GM19372 (cell line): Measurements from ENCODE around the gene TLR4.

Source experiments
- ATAC-seq: cut with Tn5 transposase; IDR thresholded peaks from one replicate; pipeline ENCODE4 v1.9.1; 2021; ENCODE audit warnings: mild to moderate bottlenecking, low read depth, moderate library complexity; ENCODE audit not compliant: unreplicated experiment

Gene TLR4

DNA sequence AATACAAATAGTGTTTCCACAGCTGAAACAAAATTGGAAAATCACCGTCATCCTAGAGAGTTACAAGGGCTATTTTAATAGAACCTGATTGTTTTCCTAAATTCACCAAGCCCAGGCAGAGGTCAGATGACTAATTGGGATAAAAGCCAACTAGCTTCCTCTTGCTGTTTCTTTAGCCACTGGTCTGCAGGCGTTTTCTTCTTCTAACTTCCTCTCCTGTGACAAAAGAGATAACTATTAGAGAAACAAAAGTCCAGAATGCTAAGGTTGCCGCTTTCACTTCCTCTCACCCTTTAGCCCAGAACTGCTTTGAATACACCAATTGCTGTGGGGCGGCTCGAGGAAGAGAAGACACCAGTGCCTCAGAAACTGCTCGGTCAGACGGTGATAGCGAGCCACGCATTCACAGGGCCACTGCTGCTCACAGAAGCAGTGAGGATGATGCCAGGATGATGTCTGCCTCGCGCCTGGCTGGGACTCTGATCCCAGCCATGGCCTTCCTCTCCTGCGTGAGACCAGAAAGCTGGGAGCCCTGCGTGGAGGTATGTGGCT lies at the start of gene TLR4:
Gene TLR4 (plus strand): TSS at position 380 of the 552 bp plus-strand sequence. CDS start 70 bp downstream, at position 450.
- peak; percentile 100 for ATAC-seq

DNA sequence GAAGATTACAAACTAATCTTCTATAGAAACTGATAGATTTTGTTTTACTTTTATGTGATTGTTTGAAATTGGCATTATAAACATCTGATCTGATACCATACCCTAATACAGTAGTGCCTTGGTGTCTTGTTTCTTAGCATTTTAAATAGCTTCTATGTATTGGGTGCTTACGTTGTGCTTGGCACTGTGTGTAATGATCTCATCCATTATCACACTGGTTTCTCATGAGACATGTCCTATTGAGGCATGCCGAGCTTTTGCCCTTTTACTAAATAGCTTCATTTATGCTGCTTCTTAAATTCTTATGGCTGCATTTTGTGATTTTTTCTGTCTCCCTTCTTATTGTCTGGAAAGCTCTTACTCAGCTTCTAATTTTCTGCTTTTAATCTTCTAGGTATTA lies 48.2 kb upstream of the TLR4 start:
- no peak for ATAC-seq

DNA sequence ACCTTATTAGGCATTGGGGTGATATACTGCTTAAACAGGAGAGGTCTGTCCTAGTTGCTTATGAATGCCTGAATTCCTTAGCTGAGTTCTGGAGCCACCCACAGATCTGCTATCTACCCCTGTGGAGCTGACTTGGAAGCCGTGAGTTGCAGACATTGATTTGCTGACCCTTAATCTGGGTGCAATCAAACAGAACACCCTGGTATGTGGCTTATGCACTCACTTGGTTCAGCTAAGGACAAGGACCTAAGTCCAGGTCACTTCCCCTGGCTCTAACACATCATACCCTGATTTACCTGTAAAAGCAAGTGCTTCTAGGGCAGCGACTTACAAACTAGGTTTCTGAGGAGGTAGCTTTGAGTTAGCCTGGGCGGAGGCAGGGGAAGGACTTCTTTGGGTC lies 41.6 kb upstream of the TLR4 start:
- no peak for ATAC-seq

DNA sequence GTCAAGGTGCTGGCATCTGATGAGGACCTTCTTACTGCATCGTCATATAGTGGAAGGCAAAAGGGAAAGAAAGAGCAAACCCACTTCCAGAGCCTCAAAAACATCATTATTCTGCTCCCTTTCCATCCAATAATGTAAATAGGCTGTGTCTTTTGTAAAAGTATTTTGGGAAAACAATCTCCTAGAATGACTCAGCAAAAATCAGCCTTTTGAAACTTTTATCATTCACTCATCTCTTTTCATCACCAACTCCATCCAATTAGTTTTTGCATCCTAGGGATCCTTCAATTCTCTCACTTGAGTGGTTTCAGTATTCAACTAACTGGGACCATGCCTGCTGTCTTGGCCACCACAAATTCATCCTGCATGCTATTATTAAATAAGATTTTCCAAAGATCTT lies 39.8 kb upstream of the TLR4 start:
- ATAC-seq = no peak

DNA sequence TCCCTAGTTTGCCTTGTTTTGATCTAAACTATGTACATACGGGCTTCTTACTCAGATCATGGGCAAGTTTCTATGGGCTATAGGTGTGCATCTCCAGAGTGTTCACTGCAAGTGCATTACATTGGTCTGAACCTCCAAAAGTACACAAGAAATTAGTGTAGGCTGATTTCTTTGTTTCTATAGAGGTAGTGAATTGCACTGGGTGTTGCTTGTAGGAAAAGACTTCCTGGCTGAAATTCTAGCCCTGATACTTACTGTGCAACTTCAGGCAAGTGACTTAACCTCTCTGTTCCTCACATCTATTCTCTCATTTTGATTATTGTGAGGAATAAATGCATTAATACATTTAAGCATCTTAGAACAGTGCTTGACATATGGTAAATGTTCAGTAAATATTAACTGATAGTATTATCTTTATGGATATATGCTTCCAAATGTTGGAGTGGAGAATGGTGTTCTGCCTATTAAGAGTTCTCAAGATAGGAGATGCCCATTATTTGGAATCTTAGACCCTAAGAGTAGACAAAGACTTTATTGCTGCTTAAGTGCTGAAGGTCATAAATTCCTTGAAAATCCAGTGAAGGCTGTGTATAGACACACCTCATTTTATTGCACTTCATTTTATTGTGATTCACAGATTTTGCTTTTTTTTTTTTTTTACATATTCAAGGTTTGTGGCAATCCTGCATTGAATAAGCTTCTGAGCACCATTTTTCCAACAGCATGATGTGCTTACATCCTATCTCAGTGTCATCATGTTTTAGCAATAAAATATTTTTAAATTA lies 38.4 kb upstream of the TLR4 start:
- no peak for ATAC-seq

DNA sequence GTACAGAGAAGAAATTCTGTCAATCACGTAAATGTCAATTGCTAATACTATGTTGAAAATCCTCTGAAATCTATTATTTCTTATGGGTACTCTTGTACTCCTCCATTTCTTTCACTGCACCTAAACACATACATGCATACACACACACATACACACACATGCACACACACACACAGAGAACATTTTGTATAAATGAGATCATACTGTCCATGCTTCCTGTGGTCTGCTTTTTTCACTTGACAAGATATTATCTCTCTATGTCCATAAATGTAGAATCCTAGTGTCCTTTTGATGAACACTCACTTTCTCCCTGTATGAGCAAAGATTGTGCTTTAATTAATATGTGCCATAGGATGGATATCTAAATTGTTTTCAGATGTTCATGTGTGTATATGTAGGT lies 32.7 kb upstream of the TLR4 start:
- no peak for ATAC-seq

DNA sequence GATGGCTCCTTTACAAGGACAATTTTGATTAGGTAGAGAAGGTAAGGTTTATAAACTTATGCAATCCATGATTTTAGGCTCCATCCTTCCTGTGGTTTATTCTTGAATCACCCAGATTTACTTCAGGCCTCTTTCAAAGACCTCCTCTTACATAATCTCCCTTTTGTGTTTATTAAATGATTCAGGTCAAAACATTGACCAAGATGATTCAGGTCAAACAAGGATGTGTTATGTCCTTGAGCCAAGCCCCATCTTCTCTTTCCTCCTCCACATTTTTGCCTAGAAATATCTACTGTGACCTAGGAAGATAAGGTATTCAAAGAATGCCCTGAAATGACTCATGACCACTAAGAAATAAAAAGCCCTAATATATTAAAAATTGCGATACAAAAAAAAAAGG lies 31.8 kb upstream of the TLR4 start:
- ATAC-seq = no peak

DNA sequence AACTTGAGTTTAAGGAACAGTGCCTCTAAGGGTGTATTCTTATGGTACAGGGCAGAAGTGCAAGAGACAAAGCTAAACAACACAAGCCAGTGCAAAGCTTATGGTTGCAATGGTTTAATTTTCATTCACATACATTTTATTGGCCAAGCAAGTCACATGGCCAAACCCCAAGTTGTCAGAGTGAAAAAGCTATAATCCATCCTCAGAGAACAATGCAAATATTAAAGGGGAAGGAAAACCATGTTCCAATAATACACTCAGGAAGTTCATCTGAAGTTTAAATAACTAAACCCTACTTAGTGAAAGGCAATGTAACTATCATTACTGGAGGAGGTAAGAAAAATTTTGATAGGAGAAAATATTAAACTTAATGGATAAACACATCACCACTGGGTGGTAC lies 26.6 kb upstream of the TLR4 start:
- no peak for ATAC-seq

DNA sequence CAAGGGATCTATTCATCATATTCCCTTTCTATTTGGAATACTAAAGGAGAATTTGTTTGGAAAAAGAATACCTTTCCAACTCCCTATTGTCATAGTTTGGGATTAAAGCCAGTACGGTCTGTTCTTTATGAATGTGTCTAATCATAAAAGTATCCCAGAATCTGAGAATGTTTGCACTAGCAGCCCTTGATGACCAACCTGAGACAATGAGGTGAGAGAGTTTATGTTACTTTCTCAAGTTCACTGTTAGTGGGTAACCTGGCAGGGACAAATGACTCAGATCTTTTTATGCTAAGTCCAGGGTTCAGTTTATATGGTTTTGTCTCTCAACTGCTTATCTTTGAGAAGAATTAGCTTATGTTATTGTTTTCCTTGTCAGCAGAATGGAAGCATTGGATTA lies 25.3 kb upstream of the TLR4 start:
- ATAC-seq = no peak

DNA sequence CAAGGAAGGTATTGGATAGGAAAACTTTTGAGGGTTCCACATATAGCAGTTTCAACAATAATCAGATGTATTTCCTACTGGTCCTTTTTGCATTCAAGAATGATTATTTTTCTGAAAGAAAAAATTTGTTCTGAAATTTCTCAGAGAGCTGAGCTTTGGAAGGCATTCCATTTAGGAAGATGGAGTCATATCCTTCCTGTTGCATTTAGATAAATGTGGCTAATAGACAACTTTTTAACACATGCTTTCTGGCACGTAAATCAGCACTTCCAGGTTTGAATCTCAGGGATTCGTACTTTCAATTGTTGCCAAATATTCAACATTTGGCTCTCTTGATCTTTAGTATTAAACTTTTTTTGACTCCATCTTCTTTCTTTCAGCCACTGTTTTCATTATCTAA lies 24.8 kb upstream of the TLR4 start:
- no peak for ATAC-seq

DNA sequence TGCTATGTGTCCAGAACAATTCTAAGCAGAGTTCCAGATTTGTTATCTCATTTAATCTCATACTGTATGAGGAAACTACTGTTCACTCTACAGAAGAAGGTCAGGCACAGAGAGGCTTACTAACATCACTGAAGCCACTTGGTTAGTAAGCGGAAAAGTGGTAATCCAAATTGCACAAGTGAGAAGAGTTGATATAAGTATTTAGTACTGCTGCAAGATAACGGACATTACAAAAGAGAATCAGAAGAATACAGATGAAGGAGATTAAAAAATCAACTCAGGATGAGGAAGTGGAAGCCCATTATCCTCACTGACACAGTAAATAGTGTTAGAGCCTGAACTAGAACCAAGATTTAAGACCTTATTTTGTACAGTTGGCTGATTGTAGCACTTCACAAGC lies 22.3 kb upstream of the TLR4 start:
- no peak for ATAC-seq

DNA sequence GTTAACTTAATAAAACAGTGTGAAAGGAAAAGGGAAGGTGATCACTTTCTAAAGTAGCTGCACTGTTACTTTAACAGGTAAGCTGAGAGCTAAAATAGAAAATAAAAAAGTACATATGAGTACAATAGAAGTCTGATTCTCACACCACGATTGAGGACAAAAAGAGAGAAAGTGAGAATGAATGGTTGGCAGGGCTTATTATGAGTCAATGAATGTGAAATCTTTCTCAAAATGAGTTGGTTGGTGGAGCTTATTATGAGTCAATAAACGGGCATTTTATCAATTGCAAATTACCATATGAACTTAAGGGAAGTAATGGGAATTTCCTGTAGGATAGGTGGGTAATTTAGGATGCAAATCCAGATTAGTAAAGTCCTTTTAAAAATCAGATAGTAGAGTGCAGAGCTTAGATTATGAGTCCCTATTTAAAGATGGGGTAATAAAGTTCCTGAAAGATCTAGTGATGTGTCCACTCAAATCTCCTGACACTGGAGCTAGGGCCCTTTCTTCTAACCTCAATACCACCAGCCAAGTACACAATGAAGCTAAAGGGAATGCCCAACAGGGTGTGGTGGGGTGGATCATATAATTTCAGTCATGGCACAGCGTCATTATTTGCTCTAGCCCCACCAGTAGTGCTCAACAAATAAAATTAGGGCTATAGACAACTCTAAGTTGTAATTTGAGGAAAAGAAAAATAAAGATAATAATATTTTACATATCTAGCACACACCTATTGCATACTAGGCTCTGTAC lies 21.1 kb upstream of the TLR4 start:
- ATAC-seq = peak; percentile 55

DNA sequence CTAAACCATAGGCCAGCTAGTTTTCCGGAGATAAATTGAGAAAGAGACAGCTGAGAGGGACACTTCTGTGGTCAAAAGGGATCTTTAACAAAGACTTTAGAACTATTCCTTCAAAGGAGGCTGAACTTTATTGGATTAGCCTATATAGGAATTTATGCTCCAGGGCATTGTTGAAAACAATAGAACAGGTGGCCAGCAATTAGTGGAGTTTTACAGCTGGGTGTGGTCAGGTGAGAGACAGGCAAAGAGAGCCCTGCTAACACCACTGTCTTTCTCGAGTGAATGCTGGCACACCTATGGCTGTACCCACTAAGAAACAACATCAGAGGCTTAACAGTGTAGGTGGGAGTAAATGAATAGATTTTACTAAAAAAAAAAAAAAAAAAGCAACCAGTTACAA lies 16.7 kb upstream of the TLR4 start:
- ATAC-seq = no peak

DNA sequence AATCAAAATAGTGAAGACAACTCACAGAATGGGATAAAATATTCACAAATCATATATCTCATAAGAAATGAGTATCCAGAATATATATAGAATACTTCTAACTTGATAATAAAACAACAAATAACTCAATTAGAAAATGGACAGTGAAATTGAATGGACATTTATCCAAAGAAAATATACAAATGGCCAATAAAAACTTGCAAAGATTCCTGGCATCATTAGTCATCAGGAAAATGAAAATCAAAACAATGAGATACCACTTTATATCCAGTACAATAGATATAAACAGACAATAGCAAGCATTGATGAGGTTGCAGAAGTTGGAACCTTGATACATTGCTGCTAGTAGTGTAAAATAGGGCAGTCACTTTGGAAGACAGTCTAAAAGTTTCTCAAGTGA lies 12.8 kb upstream of the TLR4 start:
- ATAC-seq = no peak

DNA sequence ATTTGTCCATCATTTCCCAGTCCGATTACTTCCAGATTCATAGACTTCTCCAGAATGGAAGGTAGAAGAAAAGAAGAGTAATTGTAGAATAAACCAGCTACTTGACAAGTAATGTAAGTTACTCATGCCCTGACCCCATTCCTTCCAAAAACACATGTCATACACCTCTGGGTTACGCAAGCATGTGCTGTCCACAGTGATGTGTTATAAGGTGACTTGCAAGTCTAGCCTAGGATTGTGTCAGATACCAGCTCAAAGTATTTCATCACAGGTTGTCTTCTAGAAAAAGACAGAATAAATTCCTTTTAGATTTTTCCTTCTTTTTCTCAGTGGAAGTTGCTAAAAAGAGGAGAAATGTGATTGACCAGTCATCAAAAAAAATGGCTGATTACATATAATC lies 8.0 kb upstream of the TLR4 start:
- ATAC-seq = no peak

DNA sequence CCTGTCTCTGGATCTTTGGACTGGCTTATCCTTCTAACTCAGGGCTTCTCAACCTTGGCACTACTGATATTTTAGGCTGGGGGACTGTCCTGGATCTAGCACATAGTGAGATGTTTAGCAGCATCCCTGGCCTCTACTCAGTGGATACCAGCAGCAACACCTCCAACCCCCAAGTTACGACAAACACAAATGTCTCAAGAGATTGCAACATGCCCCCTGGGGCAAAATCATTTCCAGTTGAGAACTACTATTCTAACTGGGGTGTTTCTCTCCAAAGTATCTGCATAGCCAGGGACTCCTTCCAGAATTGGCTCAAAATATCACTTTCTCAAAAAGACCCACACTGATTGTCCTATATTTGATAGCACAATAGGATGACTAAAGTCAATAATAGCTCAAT lies 7.2 kb upstream of the TLR4 start:
- no peak for ATAC-seq

DNA sequence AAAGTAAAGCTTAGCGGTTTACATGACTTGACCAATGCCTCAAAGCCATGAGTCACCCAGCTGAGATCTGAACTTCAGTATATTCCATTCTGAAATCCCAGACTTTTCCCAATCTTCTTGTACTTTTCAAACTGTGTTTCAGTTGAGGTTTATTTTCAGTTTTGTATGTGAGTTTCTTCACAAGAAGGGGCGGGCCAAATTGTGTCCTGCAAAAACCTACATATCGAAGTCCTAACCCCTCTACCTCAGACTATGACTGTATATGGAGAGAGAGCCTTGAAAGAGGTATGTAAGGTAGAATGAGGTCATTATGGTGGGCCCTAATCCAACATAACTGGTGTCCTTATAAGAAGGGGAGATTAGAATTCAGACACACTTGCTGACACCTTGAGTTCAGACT lies 666 bp upstream of the TLR4 start:
- ATAC-seq = no peak

DNA sequence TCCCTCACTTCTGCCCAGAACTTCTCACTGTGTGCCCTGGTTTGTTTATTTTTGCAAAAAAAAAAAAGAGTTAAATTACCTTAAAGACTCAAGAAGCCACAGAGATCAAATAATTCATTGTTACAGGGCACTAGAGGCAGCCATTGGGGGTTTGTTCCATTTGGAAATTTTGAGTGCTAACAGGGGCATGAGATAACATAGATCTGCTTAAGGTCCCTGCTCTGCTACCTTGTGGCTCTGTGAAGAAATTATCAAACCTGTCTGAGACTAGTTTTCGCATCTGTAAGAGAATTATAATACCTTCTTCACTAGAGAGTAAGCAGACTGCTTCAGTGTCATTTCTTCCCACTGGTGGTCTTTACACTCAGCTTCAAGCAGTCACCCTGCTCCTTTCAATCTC lies 394 bp downstream of the TLR4 start:
- peak; percentile 1 for ATAC-seq

DNA sequence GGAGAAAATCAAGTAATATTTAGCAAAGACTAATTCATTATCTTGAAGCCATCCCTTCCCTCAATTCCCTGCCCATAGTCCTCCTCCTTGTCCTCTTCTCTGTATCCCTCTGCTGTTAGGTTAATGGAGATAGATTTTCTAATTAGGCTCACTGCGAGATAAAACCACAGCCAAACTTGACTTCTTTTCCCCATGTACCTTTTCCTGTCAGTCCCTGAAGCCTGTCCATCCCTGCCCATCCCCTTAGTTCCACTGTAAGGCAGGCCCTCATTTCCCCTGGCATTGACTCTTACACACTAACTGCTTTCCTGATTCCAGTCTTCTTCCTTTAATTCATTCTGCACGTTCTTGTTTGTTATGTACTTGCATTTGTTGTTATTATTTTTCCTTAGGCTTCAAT lies 1.2 kb downstream of the TLR4 start:
- no peak for ATAC-seq

DNA sequence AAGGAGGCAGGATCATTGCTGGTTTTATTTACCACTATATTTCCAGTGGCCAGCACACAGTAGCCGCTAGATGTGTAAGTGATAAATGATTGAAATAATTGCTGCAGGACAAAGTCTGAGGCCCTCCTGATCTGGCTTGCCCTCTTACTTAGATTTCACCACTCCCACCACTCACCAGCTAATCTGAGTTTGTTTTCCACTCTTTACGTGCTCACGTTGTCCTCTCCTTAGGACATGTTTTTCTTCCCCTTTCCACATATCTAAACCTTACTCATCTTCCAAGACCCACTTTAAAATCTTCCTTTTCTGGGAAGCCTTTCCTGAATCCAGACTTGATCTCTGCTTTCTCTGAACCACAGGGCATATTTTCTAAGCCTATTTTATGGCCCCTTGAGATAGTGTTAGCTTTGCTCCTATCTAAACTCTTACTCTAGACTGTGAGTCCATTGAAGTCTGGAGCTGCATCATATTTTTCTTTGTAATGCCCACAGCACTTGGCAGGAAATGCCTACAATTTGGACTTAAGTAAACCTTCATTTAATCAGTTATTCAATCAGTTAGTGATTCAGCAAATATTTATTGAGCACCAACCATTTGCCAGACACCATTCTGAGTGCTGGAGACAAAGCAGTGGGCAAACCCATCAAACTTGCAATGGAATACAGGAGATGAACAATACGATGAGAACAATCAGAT lies 2.4 kb downstream of the TLR4 start:
- ATAC-seq = no peak

DNA sequence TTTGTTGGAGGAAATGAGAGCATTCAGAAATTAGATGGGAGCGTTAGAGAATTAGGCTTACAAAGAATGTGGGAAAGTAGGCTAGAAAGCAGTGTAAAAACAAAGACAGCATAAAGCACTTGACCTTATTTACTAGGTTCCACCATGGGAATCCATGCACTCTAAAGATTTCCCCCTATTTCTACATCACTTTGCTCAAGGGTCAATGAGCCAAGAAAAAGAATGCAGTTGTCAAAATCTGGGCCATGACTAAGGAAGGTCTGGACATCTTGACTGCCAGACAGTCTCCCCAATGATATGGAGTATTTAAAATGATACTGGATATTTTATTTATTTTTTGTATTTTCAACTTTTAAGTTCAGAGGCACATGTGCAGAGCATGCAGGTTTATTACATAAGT lies 3.4 kb downstream of the TLR4 start:
- ATAC-seq = no peak
